ENCODE data around the gene ATP1A3.

The ATP1A3 gene

GRCh38 chr19:41926763-41927496 lies 67.1 kb downstream of the ATP1A3 start:
- no peak for TF ChIP-seq CTCF (conservative IDR thresholded peaks at IDR 0.05; ENCODE audit: low read length)
- H3K4me3 ChIP-seq (ENCODE audit: low read length), result no peak overlapping the region
- DNase-seq (ENCODE audit: low read depth), result no peak

GRCh38 chr19:41926028-41926762 lies 67.8 kb downstream of the ATP1A3 start:
- TF ChIP-seq CTCF (conservative IDR thresholded peaks at IDR 0.05; ENCODE audit: low read length), result no peak
- DNase-seq (ENCODE audit: low read depth), result no peak
- no peak overlapping the region for H3K4me3 ChIP-seq (ENCODE audit: low read length)

- DNase-seq (ENCODE audit: low read depth), result no peak
- no peak overlapping the region for H3K4me3 ChIP-seq (ENCODE audit: low read length)
- no peak for TF ChIP-seq CTCF (conservative IDR thresholded peaks at IDR 0.05; ENCODE audit: low read length)
These were observed 68.6 kb downstream of the ATP1A3 start for GRCh38 chr19:41925208-41926003.

GRCh38 chr19:41924151-41925145 lies 69.6 kb downstream of the ATP1A3 start:
- DNase-seq (ENCODE audit: low read depth), result no peak
- TF ChIP-seq CTCF (conservative IDR thresholded peaks at IDR 0.05; ENCODE audit: low read length), result no peak
- no peak overlapping the region for H3K4me3 ChIP-seq (ENCODE audit: low read length)

GRCh38 chr19:41923045-41923788 lies 70.8 kb downstream of the ATP1A3 start:
- no peak for DNase-seq (ENCODE audit: low read depth)
- no peak overlapping the region for H3K4me3 ChIP-seq (ENCODE audit: low read length)
- TF ChIP-seq CTCF (conservative IDR thresholded peaks at IDR 0.05; ENCODE audit: low read length), result no peak

GRCh38 chr19:41922585-41922984 lies 71.4 kb downstream of the ATP1A3 start:
- no peak for TF ChIP-seq CTCF (conservative IDR thresholded peaks at IDR 0.05; ENCODE audit: low read length)
- no peak for DNase-seq (ENCODE audit: low read depth)
- no peak overlapping the region for H3K4me3 ChIP-seq (ENCODE audit: low read length)
